HG03066 (cell line): Measurements from ENCODE around the gene TJP2.

Experiments
- ATAC-seq: cut with Tn5 transposase; IDR thresholded peaks from one replicate; pipeline ENCODE4 v1.9.1; 2021; ENCODE audit warnings: low read depth; ENCODE audit not compliant: unreplicated experiment

The TJP2 gene

DNA sequence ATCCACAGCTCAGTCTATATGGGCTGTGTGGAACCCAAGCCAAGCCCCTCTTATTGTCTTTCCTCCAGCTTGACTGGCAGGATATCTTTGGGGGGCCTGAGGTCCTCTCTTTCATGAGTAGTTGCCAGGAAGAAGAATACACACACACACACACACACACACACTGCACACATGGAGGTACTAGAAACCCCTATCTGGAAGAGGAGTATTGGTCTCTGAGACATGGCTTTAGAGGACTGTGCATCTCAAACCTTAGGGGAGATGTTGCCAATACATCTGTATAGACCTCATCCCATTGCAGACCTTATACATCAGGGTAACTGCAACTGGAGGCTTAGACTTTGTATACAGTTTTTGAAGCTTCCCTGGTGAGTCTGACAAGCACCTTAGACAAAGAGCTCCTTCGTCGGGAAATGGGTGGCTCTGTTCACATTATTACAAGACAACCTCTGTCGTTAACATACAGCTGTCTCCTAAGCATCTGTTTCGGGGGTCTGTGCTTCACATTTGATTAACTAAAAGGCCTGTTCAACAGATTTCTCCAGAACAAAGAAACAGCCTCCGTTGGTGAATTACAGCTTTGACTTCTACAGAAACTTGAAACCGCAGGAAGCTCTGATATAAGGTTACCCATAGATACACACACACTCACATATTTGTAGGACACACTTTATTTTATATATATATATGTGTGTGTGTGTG, 145.4 kb downstream of the TJP2 start:
- no peak for ATAC-seq

DNA sequence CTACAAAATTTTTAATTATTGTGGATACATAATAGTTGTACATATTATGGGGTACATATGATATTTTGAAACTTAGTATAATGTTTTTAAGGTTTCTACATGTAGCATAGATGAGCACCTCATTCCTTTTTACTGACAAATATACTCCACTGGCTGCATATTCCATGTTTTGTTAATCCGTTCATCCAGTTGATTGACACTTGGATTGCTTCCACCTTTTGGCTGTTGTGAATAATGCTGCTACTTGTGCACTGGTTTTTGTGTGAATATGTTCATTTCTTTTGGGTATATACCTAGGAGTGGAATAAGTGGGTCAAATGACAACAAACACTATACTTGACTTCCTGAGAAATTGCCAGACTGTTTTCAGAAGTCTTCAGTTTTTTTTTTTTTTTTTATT, 148.2 kb downstream of the TJP2 start:
- ATAC-seq: no peak

GRCh38 chr9:69323861-69324260, 149.8 kb downstream of the TJP2 start:
- no peak for ATAC-seq
